ENCODE results near the gene JPT1.
"Not testable (repeated sequence)": the region's sequence is repeated elsewhere in the genome, so short reads cannot be mapped to it uniquely, and the experiment has no call there.

The JPT1 gene

GRCh38 chr17:75174996-75175395 is 20.7 kb upstream of the JPT1 start:
- CTCF ChIA-PET = interaction anchor here (0.9 to 9.4 kb wide), 5 partner anchors 26 to 214 kb away, joined by 3 to 116 read pairs (median 5); no protein-coding TSS in a partner anchor
- Mint-ChIP-seq H3K4me3 (no peak overlapping the region), H3K27me3 (no peaks in the 10 kb centered on the region), H3K27ac (no peak overlapping the region), H3K4me1 (peaks cover 32% of the 10 kb centered on the region), H3K36me3 (peaks cover 45% of the 10 kb centered on the region), H3K9me3 (no peaks in the 10 kb centered on the region)
- no peak for DNase-seq

DNA sequence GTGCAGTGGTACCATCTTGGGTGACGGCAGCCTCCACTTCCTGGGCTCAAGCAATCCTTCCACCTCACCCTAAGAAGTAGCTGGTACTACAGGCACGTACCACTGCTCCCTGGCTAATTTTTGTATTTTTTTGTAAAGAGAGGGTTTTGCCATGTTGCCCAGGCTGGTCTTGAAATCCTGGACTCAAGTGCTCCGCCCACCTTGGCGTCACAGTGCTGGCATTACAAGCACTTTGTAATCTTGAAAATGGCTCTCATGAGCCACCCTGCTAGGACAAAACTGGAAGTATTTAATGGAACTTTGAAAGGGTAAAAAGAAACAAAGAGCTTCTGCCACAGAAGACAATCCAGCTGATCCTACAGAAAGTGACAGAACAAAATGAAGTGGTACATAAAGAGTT is 19.2 kb upstream of the JPT1 start:
- no peaks in the 10 kb centered on the region for H3K9me3 Mint-ChIP-seq
- DNase-seq = no peak
- no peak overlapping the region for H3K27ac Mint-ChIP-seq
- peaks cover 37% of the 10 kb centered on the region for H3K36me3 Mint-ChIP-seq
- no peak overlapping the region for H3K4me3 Mint-ChIP-seq
- peaks cover 18% of the 10 kb centered on the region for H3K4me1 Mint-ChIP-seq
- CTCF ChIA-PET = interaction anchor here (0.8 to 9.4 kb wide), 7 partner anchors 27 to 212 kb away, joined by 3 to 116 read pairs (median 6); no protein-coding TSS in a partner anchor
- no peaks in the 10 kb centered on the region for H3K27me3 Mint-ChIP-seq

- no peak for DNase-seq
- Mint-ChIP-seq H3K4me1 (peaks cover 11% of the 10 kb centered on the region), H3K27me3 (no peaks in the 10 kb centered on the region), H3K27ac (peak overlapping the region; percentile 37), H3K4me3 (no peak overlapping the region), H3K36me3 (peaks cover 27% of the 10 kb centered on the region), H3K9me3 (no peaks in the 10 kb centered on the region)
- CTCF ChIA-PET = interaction anchor here (9.4 kb wide), 1 partner anchor 54 kb away, joined by 116 read pairs; no protein-coding TSS in a partner anchor
These were observed 14.7 kb upstream of the JPT1 start for GRCh38 chr17:75168998-75169397.

DNA sequence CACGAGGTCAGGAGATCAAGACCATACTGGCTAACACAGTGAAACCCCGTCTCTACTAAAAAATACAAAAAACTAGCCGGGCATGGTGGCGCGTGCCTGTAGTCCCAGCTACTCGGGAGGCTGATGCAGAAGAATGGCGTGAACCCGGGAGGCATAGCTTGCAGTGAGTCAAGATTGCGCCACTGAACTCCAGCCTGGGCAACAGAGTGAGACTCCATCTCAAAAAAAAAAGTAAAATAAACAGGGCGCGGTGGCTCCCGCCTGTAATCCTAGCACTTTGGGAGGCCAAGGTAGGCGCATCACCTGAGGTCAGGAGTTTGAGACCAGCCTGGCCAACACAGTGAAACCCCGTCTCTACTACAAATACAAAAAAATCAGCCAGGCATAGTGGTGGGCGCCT is 10.3 kb upstream of the JPT1 start:
- peaks cover 15% of the 10 kb centered on the region for H3K36me3 Mint-ChIP-seq
- not testable (repeated sequence) for H3K4me3 Mint-ChIP-seq, H3K27me3 Mint-ChIP-seq, H3K9me3 Mint-ChIP-seq, H3K27ac Mint-ChIP-seq, DNase-seq, H3K4me1 Mint-ChIP-seq
- CTCF ChIA-PET = interaction anchor here (0.7 kb wide), 1 partner anchor 55 kb away, joined by 3 read pairs; the partner anchor contains the start of gene ARMC7

- Mint-ChIP-seq H3K27me3 (no peaks in the 10 kb centered on the region), H3K4me1 (no peaks in the 10 kb centered on the region), H3K36me3 (peaks cover 16% of the 10 kb centered on the region), H3K27ac (no peak overlapping the region), H3K4me3 (no peak overlapping the region), H3K9me3 (no peaks in the 10 kb centered on the region)
- no peak for DNase-seq
- CTCF ChIA-PET = interaction anchor here (1.7 kb wide), 1 partner anchor 9 kb away, joined by 5 read pairs; no protein-coding TSS in a partner anchor
These were observed 8.8 kb upstream of the JPT1 start for GRCh38 chr17:75163074-75163473.

GRCh38 chr17:75160211-75160610 is 5.9 kb upstream of the JPT1 start:
- Mint-ChIP-seq H3K9me3 (no peaks in the 10 kb centered on the region), H3K27ac (no peak overlapping the region), H3K27me3 (no peaks in the 10 kb centered on the region), H3K4me1 (peaks cover 11% of the 10 kb centered on the region), H3K36me3 (peaks cover 16% of the 10 kb centered on the region), H3K4me3 (no peak overlapping the region)
- no peak for DNase-seq
- CTCF ChIA-PET = interaction anchor here (1.2 to 2.7 kb wide), 3 partner anchors 11 to 100 kb away, joined by 5 to 10 read pairs (median 7); no protein-coding TSS in a partner anchor

DNA sequence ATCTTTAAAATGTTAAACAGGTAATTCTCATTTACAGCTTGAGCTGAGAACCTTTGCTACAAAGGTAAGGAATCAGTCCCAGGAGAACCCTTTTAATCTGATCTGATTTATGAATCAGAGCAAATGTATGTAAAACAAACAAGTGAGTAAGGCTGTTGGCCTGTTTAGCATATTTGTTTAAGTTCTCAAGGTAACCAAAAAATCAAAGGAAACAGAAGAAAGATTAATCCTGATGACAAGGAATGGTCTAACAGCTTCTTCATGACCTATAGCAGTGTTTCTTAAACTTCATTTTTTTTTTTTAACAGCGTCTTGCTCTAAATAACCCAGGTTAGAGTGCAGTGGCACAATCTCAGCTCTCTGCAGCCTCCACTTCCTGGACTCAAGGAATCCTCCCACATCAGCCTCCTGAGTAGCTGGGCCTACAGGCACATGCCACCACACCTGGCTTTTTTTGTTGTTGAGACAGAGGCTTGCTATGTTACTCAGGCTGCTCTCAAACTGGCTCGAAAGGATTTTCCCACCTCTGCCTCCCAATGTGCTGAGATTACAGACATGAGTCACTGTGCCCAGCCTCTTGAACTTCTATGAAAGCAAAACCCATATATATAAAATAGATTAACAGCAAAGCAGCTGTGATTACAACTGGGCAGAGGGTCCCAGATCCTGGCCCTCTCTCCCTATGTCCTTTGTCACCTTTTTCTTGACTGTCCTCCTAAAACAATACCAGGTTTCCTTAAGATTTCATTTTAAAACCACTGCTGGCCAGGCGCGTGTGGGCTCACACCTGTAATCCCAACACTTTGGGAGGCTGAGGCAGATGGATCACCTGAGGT is 5.1 kb upstream of the JPT1 start:
- Mint-ChIP-seq H3K4me3 (no peak overlapping the region), H3K27ac (no peak overlapping the region), H3K36me3 (peaks cover 15% of the 10 kb centered on the region), H3K27me3 (no peaks in the 10 kb centered on the region), H3K4me1 (peaks cover 19% of the 10 kb centered on the region), H3K9me3 (no peaks in the 10 kb centered on the region)
- DNase-seq = no peak
- CTCF ChIA-PET = interaction anchor here (1.2 to 2.7 kb wide), 3 partner anchors 12 to 99 kb away, joined by 5 to 10 read pairs (median 7); no protein-coding TSS in a partner anchor

DNA sequence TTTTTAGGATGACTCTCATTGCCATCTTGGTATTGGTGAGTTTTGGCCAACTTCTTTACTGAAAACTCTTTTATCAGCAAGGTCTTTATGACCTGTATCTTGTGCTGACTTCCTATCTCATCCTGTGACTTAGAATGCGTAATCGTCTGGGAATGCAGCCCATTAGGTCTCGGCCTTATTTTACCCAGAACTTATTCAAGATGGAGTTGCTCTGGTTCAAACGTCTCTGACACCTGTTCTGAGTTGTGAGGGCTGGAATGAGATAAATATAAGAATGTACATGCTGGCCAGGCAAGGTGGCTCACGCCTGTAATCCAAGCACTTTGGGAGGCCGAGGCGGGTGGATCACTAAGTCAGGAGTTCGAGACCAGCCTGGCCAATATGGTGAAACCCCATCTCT is 4.2 kb upstream of the JPT1 start:
- H3K27ac Mint-ChIP-seq, H3K9me3 Mint-ChIP-seq, H3K4me3 Mint-ChIP-seq, H3K27me3 Mint-ChIP-seq, DNase-seq: not testable (repeated sequence)
- Mint-ChIP-seq H3K4me1 (peaks cover 19% of the 10 kb centered on the region), H3K36me3 (peaks cover 13% of the 10 kb centered on the region)
- CTCF ChIA-PET = interaction anchor here (0.7 to 2.7 kb wide), 3 partner anchors 13 to 298 kb away, joined by 4 to 10 read pairs (median 7); no protein-coding TSS in a partner anchor

DNA sequence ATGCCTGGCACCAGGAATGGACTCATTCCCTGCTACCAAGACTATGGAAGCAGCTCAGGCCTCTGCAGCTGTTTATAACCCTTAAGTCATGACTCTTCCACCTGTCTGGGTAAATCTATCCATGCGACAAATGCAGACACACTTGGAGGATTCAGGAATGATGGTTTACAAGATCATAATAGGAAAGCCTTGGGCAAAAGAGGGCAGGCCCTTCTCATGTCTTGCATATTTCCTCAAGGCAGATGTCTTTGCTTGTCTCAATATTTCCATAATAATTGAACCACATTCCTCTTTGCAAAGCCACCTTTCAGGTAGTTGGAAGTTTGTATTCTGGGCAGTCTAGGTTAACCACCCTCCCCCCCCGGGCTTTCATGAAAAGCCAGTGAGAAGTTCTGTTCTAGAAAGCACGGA is 884 bp upstream of the JPT1 start:
- H3K9me3 Mint-ChIP-seq = no peaks in the 10 kb centered on the region
- peak overlapping the region; percentile 93 for H3K27ac Mint-ChIP-seq
- no peak overlapping the region for H3K4me3 Mint-ChIP-seq

GRCh38 chr17:75153780-75154194 is 525 bp downstream of the JPT1 start:
- Mint-ChIP-seq H3K4me1 (peaks cover 45% of the 10 kb centered on the region), H3K9me3 (no peaks in the 10 kb centered on the region), H3K36me3 (peaks cover 19% of the 10 kb centered on the region), H3K27me3 (no peaks in the 10 kb centered on the region), H3K27ac (peak overlapping the region; percentile 92), H3K4me3 (peak overlapping the region; percentile 95)
- CTCF ChIA-PET = interaction anchor here (0.7 to 1.5 kb wide), 2 partner anchors 30 to 40 kb away, joined by 3 to 9 read pairs; no protein-coding TSS in a partner anchor
- peak; percentile 48 for DNase-seq

More for the DNA sequence above, 884 bp upstream of the JPT1 start:
- CTCF ChIA-PET = interaction anchor here (1.0 to 1.5 kb wide), 2 partner anchors 41 to 46 kb away, joined by 3 to 9 read pairs; no protein-coding TSS in a partner anchor
- H3K4me1 Mint-ChIP-seq = peaks cover 39% of the 10 kb centered on the region
- DNase-seq = no peak
- H3K27me3 Mint-ChIP-seq = no peaks in the 10 kb centered on the region
- peaks cover 18% of the 10 kb centered on the region for H3K36me3 Mint-ChIP-seq

DNA sequence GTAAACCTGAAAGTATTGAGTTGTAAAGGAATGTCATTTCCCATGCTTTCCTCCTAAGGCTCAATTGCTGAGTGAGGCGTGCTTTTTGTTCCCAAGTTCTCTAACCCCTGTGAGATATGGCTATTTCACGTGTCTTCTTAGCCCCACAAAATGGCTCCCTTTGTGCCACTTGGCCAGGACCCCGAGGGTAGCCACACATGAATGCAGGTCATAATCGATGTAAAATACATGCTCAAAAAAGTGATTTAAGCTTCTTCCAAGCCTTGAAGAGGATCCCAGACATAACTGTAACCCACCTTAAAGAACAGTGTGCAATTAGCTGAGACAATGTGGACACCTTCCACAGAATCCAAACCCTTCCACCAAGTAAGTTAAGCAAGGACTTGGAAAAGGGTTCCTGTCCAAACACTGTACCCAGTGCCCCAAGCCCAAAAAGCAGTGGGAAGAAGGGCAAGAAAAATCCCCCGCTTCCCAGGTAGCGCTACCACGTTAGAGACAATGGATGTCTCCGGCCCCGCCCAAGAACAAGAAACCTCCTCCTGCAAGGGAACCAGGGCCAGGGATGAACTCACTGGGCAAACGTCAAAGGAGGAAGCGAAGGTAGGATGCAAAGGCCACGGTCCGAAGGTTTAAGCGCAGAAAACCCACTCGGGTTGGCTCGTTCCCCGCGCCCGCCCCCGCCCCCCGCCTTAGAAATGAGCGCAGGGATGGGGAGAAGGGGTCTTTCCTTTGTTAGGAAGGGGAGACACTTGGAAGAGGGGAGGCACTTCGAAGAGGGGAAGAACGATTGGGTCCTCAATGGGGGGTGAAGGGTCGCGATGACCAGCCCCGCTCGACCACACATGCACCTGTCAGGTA is 1.2 kb downstream of the JPT1 start:
- peak overlapping the region; percentile 92 for H3K27ac Mint-ChIP-seq
- H3K36me3 Mint-ChIP-seq = peaks cover 23% of the 10 kb centered on the region
- H3K4me3 Mint-ChIP-seq = peak overlapping the region; percentile 95
- DNase-seq = peak; percentile 43
- peaks cover 50% of the 10 kb centered on the region for H3K4me1 Mint-ChIP-seq
- CTCF ChIA-PET = no interaction called here
- H3K9me3 Mint-ChIP-seq = no peaks in the 10 kb centered on the region
- no peaks in the 10 kb centered on the region for H3K27me3 Mint-ChIP-seq

DNA sequence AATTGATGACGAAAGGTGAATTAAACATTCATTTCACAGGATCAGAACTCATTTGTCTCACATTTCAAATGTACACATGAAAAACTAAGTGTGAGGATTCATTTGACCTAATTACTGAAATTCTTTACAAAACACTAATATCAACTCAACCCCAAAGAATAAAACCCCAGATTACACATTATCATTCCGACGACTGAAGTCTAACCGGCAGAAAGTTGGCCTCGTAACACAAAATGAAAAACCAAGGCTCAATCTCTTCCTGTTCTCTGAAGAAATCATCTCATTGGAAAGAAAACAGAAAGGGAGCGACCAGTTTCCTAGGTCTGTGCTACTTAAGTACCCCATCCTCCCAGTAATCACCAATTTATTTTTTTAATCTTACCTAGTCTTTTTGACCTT is 1.8 kb downstream of the JPT1 start:
- H3K4me3 Mint-ChIP-seq = peak overlapping the region; percentile 95
- CTCF ChIA-PET = no interaction called here
- peaks cover 30% of the 10 kb centered on the region for H3K36me3 Mint-ChIP-seq
- H3K27me3 Mint-ChIP-seq = no peaks in the 10 kb centered on the region
- H3K27ac Mint-ChIP-seq = peak overlapping the region; percentile 92
- peaks cover 56% of the 10 kb centered on the region for H3K4me1 Mint-ChIP-seq
- DNase-seq = no peak
- H3K9me3 Mint-ChIP-seq = no peaks in the 10 kb centered on the region

DNA sequence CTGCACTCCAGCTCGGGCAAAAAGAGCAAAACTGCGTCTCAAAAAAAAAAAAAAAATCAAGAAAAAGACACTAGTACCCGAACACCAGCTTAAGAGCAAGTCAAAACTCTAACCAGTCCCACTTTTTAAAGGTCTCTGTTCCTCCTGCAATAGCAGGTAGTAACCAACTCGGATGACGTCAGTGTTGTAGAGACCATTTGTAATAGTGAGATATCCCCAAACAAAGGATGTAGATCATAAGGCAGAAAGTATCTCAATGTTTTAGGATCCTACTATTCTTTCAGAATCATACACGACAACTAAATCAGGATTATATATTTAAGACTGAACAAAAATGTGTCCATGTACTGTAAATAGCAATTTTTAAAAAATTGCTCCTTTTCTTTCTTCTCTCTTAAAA is 2.4 kb downstream of the JPT1 start:
- Mint-ChIP-seq H3K27ac (no peak overlapping the region), H3K4me3 (peak overlapping the region; percentile 95), H3K9me3 (no peaks in the 10 kb centered on the region), H3K36me3 (peaks cover 31% of the 10 kb centered on the region), H3K27me3 (no peaks in the 10 kb centered on the region), H3K4me1 (peaks cover 58% of the 10 kb centered on the region)
- CTCF ChIA-PET = interaction anchor here (1.3 kb wide), 1 partner anchor 38 kb away, joined by 4 read pairs; no protein-coding TSS in a partner anchor
- no peak for DNase-seq

Data from activated naive CD4-positive, alpha-beta T cell treated with anti-CD3 and anti-CD28 coated beads, Interleukin-2, amount 10 ng/mL, durations not matched to agents 7 days and 5 days (primary cell).